K562 treated with DMSO at 1 percent for 48 hours (cell line): Measurements from ENCODE around the gene KRTAP4-12. TPM values are rescaled to one million over a fixed set of nuclear protein-coding genes. Genes with fewer than 3 reads are reported as not detected.

Experiments
- total RNA-seq: library from RNA; unstranded; fragments of 300-600 nt; gene quantifications from 2 replicates; pipeline ENCODE4 v1.2.3, GENCODE V29; 2022; ENCODE audit warnings: low replicate concordance; ENCODE audit errors: extremely low read depth

The KRTAP4-12 gene
- not detected in 2 replicates for total RNA-seq

DNA sequence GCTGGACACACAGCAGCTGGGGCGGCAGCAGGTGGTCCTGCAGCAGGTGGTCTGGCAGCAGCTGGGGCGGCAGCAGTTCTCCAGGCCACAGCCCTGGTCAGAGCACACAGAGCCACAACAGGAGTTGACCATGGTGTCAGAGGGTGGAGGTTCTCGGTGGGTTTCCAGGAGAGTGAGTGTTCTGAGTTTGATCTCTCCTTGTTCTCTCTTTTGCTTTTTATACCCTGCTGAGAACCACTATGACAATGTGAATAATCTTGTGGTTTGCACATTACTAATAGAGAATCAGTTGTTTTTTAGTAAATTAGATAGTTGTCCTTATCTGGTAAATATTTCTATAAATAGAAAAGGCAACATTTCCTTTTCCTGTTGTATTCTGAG, at the start of gene KRTAP4-12:
TSS of gene KRTAP4-12 (minus strand) at position 192 of the 381 bp plus-strand sequence. CDS start at position 132, 60 bp downstream.

GRCh38 chr17:41168121-41168520, 44.1 kb upstream of the KRTAP4-12 start, which contains the start of gene KRTAP4-3:
Gene KRTAP4-3, minus strand, starts transcription at chr17:41168221. Its CDS starts 49 bp downstream, at chr17:41168172.

DNA sequence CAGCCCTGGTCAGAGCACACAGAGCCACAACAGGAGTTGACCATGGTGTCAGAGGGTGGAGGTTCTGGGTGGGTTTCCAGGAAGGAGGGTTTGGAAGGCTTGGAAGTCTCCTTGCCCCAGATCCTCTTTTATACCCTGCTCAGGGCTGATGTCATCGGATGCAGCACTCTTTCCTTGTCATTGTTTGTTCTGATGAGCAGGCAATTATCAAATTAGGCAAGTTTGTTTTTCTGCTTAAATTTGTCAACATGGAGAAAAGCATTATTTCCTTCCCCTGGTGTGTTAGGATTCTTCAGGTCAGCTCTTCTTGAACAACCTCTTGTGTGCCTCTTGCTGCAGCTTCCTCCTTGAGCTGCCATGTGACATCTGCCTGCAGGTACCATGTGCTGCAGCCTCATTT, 36.7 kb upstream of the KRTAP4-12 start, which contains the start of gene KRTAP4-4:
TSS of gene KRTAP4-4 (minus strand) at position 101 of the 400 bp plus-strand sequence. CDS start at position 44, 57 bp downstream.

GRCh38 chr17:41149652-41149985, 25.6 kb upstream of the KRTAP4-12 start, which contains the start of gene KRTAP4-5:
Gene KRTAP4-5, minus strand, starts transcription at chr17:41149825. Its CDS starts 58 bp downstream, at chr17:41149767.

GRCh38 chr17:41140360-41141131, 16.6 kb upstream of the KRTAP4-12 start, which contains the start of gene KRTAP4-6:
Gene KRTAP4-6, minus strand, starts transcription at chr17:41140544. Its CDS starts 57 bp downstream, at chr17:41140487.

DNA sequence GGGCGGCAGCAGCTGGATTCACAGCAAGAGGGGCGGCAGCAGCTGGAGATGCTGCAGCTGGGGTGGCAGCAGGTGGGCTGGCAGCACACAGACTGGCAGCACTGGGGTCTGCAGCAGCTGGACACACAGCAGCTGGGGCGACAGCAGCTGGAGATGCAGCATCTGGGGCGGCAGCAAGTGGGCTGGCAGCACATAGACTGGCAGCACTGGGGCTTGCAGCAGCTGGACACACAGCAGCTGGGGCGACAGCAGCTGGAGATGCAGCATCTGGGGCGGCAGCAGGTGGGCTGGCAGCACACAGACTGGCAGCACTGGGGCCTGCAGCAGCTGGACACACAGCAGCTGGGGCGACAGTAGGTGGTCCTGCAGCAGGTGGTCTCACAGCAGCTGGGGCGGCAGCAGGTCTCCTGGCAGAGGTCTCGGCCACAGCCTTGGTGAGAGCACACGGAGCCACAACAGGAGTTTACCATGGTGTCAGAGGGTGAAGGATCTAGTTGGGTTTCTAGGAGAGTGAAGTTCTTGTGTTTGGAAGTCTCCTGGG, 6.1 kb downstream of the KRTAP4-12 start, which contains the start of gene KRTAP4-11:
TSS of gene KRTAP4-11 (minus strand) at position 528 of the 541 bp plus-strand sequence. CDS start at position 470, 58 bp downstream.

DNA sequence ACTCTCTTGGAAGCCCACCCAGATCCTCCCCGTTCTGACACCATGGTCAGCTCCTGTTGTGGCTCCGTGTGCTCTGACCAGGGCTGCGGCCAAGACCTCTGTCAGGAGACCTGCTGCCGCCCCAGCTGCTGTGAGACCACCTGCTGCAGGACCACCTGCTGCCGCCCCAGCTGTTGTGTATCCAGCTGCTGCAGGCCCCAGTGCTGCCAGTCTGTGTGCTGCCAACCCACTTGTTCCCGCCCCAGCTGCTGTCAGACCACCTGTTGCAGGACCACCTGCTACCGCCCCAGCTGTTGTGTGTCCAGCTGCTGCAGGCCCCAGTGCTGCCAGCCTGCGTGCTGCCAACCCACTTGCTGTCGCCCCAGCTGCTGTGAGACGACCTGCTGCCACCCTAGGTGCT, 18.6 kb downstream of the KRTAP4-12 start, which contains the start of gene KRTAP4-9:
TSS of gene KRTAP4-9 (plus strand) at position 43 of the 400 bp plus-strand sequence. CDS start at position 43, 0 bp downstream.

GRCh38 chr17:41101586-41102259, 22.3 kb downstream of the KRTAP4-12 start, which contains the start of gene KRTAP4-16:
Gene KRTAP4-16, minus strand, starts transcription at chr17:41102209. Its CDS starts 0 bp downstream, at chr17:41102209.

GRCh38 chr17:41098042-41098441, 25.9 kb downstream of the KRTAP4-12 start, which contains the start of gene KRTAP4-8:
Gene KRTAP4-8, minus strand, starts transcription at chr17:41098142. Its CDS starts 58 bp downstream, at chr17:41098084.

GRCh38 chr17:41084100-41084856, 39.7 kb downstream of the KRTAP4-12 start, which contains the start of gene KRTAP4-7:
Gene KRTAP4-7, plus strand, starts transcription at chr17:41084150. Its CDS starts 57 bp downstream, at chr17:41084207.

Other genes with a start within 250 kb of the KRTAP4-12 start
- not detected in 2 replicates for gene KRT20, start 238.9 kb downstream of the KRTAP4-12 start, total RNA-seq
- gene KRT23, start 186.5 kb downstream of the KRTAP4-12 start, total RNA-seq: not detected in 2 replicates
- gene KRT39, start 157.2 kb downstream of the KRTAP4-12 start, total RNA-seq: not detected in 2 replicates
- not detected in 2 replicates for gene KRT40, start 139.9 kb downstream of the KRTAP4-12 start, total RNA-seq
- gene KRTAP3-3, start 130.0 kb downstream of the KRTAP4-12 start, total RNA-seq: not detected in 2 replicates
- gene KRTAP3-2, start 124.3 kb downstream of the KRTAP4-12 start, total RNA-seq: not detected in 2 replicates
- gene KRTAP3-1, start 115.1 kb downstream of the KRTAP4-12 start, total RNA-seq: not detected in 2 replicates
- gene KRTAP1-5, start 97.0 kb downstream of the KRTAP4-12 start, total RNA-seq: not detected in 2 replicates
- gene KRTAP1-4, start 94.0 kb downstream of the KRTAP4-12 start, total RNA-seq: not detected in 2 replicates
- not detected in 2 replicates for gene KRTAP1-3, start 89.3 kb downstream of the KRTAP4-12 start, total RNA-seq
- not detected in 2 replicates for gene KRTAP1-1, start 82.7 kb downstream of the KRTAP4-12 start, total RNA-seq
- gene KRTAP2-1, start 76.9 kb downstream of the KRTAP4-12 start, total RNA-seq: not detected in 2 replicates
- gene KRTAP2-2, start 69.0 kb downstream of the KRTAP4-12 start, total RNA-seq: not detected in 2 replicates
- not detected in 2 replicates for gene KRTAP2-3, start 64.1 kb downstream of the KRTAP4-12 start, total RNA-seq
- not detected in 2 replicates for gene KRTAP2-4, start 58.3 kb downstream of the KRTAP4-12 start, total RNA-seq
- not detected in 2 replicates for gene KRTAP4-7, start 40.0 kb downstream of the KRTAP4-12 start, total RNA-seq
- gene KRTAP4-8, start 26.0 kb downstream of the KRTAP4-12 start, total RNA-seq: not detected in 2 replicates
- gene KRTAP4-16, start 22.0 kb downstream of the KRTAP4-12 start, total RNA-seq: not detected in 2 replicates
- not detected in 2 replicates for gene KRTAP4-9, start 18.8 kb downstream of the KRTAP4-12 start, total RNA-seq
- not detected in 2 replicates for gene KRTAP4-11, start 5.8 kb downstream of the KRTAP4-12 start, total RNA-seq
- not detected in 2 replicates for gene KRTAP4-6, start 16.4 kb upstream of the KRTAP4-12 start, total RNA-seq
- not detected in 2 replicates for gene KRTAP4-5, start 25.6 kb upstream of the KRTAP4-12 start, total RNA-seq
- gene KRTAP4-4, start 36.6 kb upstream of the KRTAP4-12 start, total RNA-seq: not detected in 2 replicates
- not detected in 2 replicates for gene KRTAP4-3, start 44.0 kb upstream of the KRTAP4-12 start, total RNA-seq
- not detected in 2 replicates for gene KRTAP4-2, start 54.0 kb upstream of the KRTAP4-12 start, total RNA-seq
- not detected in 2 replicates for gene KRTAP4-1, start 60.7 kb upstream of the KRTAP4-12 start, total RNA-seq
- not detected in 2 replicates for gene KRTAP9-1, start 65.7 kb upstream of the KRTAP4-12 start, total RNA-seq
- not detected in 2 replicates for gene KRTAP9-2, start 102.5 kb upstream of the KRTAP4-12 start, total RNA-seq
- gene KRTAP9-3, start 108.3 kb upstream of the KRTAP4-12 start, total RNA-seq: not detected in 2 replicates
- not detected in 2 replicates for gene KRTAP9-8, start 113.8 kb upstream of the KRTAP4-12 start, total RNA-seq
- gene KRTAP9-4, start 125.5 kb upstream of the KRTAP4-12 start, total RNA-seq: not detected in 2 replicates
- gene KRTAP9-9, start 131.2 kb upstream of the KRTAP4-12 start, total RNA-seq: not detected in 2 replicates
- gene KRTAP9-6, start 141.2 kb upstream of the KRTAP4-12 start, total RNA-seq: not detected in 2 replicates
- not detected in 2 replicates for gene KRTAP9-7, start 151.5 kb upstream of the KRTAP4-12 start, total RNA-seq
- gene KRTAP29-1, start 178.7 kb upstream of the KRTAP4-12 start, total RNA-seq: not detected in 2 replicates
- gene KRTAP16-1, start 185.1 kb upstream of the KRTAP4-12 start, total RNA-seq: not detected in 2 replicates
- not detected in 2 replicates for gene KRTAP17-1, start 191.5 kb upstream of the KRTAP4-12 start, total RNA-seq
- not detected in 2 replicates for gene KRT33A, start 226.6 kb upstream of the KRTAP4-12 start, total RNA-seq
- gene KRT33B, start 245.6 kb upstream of the KRTAP4-12 start, total RNA-seq: not detected in 2 replicates